HepG2 (cell line): ENCODE results near the gene ALOXE3. TPM values are rescaled to one million over a fixed set of nuclear protein-coding genes. Genes with fewer than 3 reads are reported as not detected.

ENCODE experiments used
- AGO2 ChIP-seq: fragments of 200-400 bp; formaldehyde crosslinking; optimal IDR thresholded peaks from 2 replicates; pipeline ENCODE3; 2017; ENCODE audit warnings: mild to moderate bottlenecking, low read depth, low read length, moderate library complexity
- ATF4 ChIP-seq, 2 experiments: fragments of 450-650 bp in 1 of 2; sonication (generic) in 1 of 2; formaldehyde crosslinking; IDR thresholded peaks; 2 replicates each; pipeline versions ENCODE4 v1.5.0 to v1.8.0; 2020 to 2022; ENCODE audit warnings: mild to moderate bottlenecking in 1 of 2, missing genetic modification reagents in 1 of 2
- BRCA1 ChIP-seq: sonication (generic); formaldehyde crosslinking; IDR thresholded peaks from 2 replicates; pipeline ENCODE4 v1.4.0; 2020; ENCODE audit warnings: missing genetic modification reagents
- FLYWCH1 ChIP-seq: sonication (generic); formaldehyde crosslinking; IDR thresholded peaks from 2 replicates; pipeline ENCODE4 v1.8.1; 2023; ENCODE audit warnings: mild to moderate bottlenecking, missing genetic modification reagents
- GABPA ChIP-seq, 2 experiments: IDR thresholded peaks; 2 replicates each; pipeline ENCODE4 v1.6.1; 2011 to 2016; ENCODE audit warnings: low read depth in 2 of 2, low read length in 1 of 2, missing biosample characterization in 1 of 2, missing genetic modification characterization in 1 of 2
- KLF16 ChIP-seq, 2 experiments: sonication (generic) in 1 of 2; formaldehyde crosslinking in 1 of 2; IDR thresholded peaks; 2 replicates each; pipeline versions ENCODE4 v1.6.1 to v1.8.0; 2016 to 2023; ENCODE audit warnings: missing genetic modification reagents in 2 of 2, missing compliant biosample characterization in 1 of 2
- MBNL3 ChIP-seq: fragments of 250-450 bp; sonication (Bioruptor Pico); conservative IDR thresholded peaks from 2 replicates; pipeline ENCODE4 v1.8.0; 2022; ENCODE audit warnings: mild to moderate bottlenecking, inconsistent platforms
- MTA1 ChIP-seq: sonication (generic); formaldehyde crosslinking; IDR thresholded peaks from 2 replicates; pipeline ENCODE4 v1.4.0; 2020; ENCODE audit warnings: missing genetic modification reagents, mild to moderate bottlenecking, borderline replicate concordance
- PITX1 ChIP-seq: sonication (generic); formaldehyde crosslinking; IDR thresholded peaks from 2 replicates; pipeline ENCODE4 v1.5.1; 2020; ENCODE audit warnings: mild to moderate bottlenecking, missing genetic modification reagents
- SP4 ChIP-seq: sonication (generic); formaldehyde crosslinking; IDR thresholded peaks from 2 replicates; pipeline ENCODE4 v1.8.1; 2023; ENCODE audit warnings: mild to moderate bottlenecking, missing genetic modification reagents
- STAT6 ChIP-seq: sonication (generic); formaldehyde crosslinking; IDR thresholded peaks from 2 replicates; pipeline ENCODE4 v1.4.0; 2020; ENCODE audit warnings: missing genetic modification reagents, mild to moderate bottlenecking, borderline replicate concordance
- TCF12 ChIP-seq, 2 experiments: fragments of 450-650 bp in 1 of 2; sonication (generic) in 1 of 2; formaldehyde crosslinking in 1 of 2; IDR thresholded peaks; 2 replicates each; pipeline versions ENCODE4 v1.6.1 to v1.8.0; 2017 to 2022; ENCODE audit warnings: antibody characterized with exemption in 1 of 2, mild to moderate bottlenecking in 1 of 2, missing genetic modification reagents in 1 of 2, moderate library complexity in 1 of 2
- THAP11 ChIP-seq: IDR thresholded peaks from 2 replicates; pipeline ENCODE4 v1.6.1; 2016; ENCODE audit warnings: missing biosample characterization, missing genetic modification reagents
- ZBTB1 ChIP-seq: sonication (generic); formaldehyde crosslinking; IDR thresholded peaks from 2 replicates; pipeline ENCODE4 v1.4.0; 2020; ENCODE audit warnings: missing genetic modification reagents, borderline replicate concordance
- ZNF264 ChIP-seq: sonication (generic); formaldehyde crosslinking; IDR thresholded peaks from 2 replicates; pipeline ENCODE4 v1.4.0; 2020; ENCODE audit warnings: missing genetic modification reagents
- ZNF350 ChIP-seq: sonication (generic); formaldehyde crosslinking; IDR thresholded peaks from 2 replicates; pipeline ENCODE4 v1.4.0; 2020; ENCODE audit warnings: mild to moderate bottlenecking, low read depth, missing genetic modification reagents, borderline replicate concordance
- ZNF44 ChIP-seq: sonication (generic); formaldehyde crosslinking; IDR thresholded peaks from 2 replicates; pipeline ENCODE4 v1.5.1; 2020; ENCODE audit warnings: mild to moderate bottlenecking, missing genetic modification reagents
- ZNF468 ChIP-seq: sonication (generic); formaldehyde crosslinking; IDR thresholded peaks from 2 replicates; pipeline ENCODE4 v1.8.0; 2022; ENCODE audit warnings: mild to moderate bottlenecking, moderate library complexity, missing genetic modification reagents
- ZNF644 ChIP-seq: IDR thresholded peaks from 2 replicates; pipeline ENCODE4 v1.6.1; 2016; ENCODE audit warnings: low read depth
- ZNF660 ChIP-seq: sonication (generic); formaldehyde crosslinking; IDR thresholded peaks from 2 replicates; pipeline ENCODE4 v1.5.1; 2020; ENCODE audit warnings: mild to moderate bottlenecking, low read depth, missing genetic modification reagents, borderline replicate concordance
- ZSCAN31 ChIP-seq: sonication (generic); formaldehyde crosslinking; IDR thresholded peaks from 2 replicates; pipeline ENCODE4 v1.5.0; 2020; ENCODE audit warnings: low read depth, mild to moderate bottlenecking, missing genetic modification reagents
- polyA plus RNA-seq, 8 experiments: library from polyadenylated mRNA; depleted of rRNA in 3 of 8; stranded (reverse) in 7 of 8; unstranded in 1 of 8; fragments of >200 nt; fragmentation: Illumina TruSeq in 4 of 8; extraction: Trizol in 4 of 8; gene quantifications; 2 replicates each; pipeline versions ENCODE4 v1.2.1 to v1.2.3, GENCODE V29; 2011 to 2016; ENCODE audit warnings: low read depth in 4 of 8, missing spikeins in 1 of 8, mixed read lengths in 1 of 8; ENCODE audit not compliant: insufficient read depth in 1 of 8
- total RNA-seq, 5 experiments: library from RNA; depleted of rRNA; stranded (reverse); fragments of >200 nt; fragmentation: Illumina TruSeq; extraction: Trizol; gene quantifications; 2 replicates each; pipeline ENCODE4 v1.2.3, GENCODE V29; 2016; ENCODE audit warnings: low read depth in 1 of 5
- TF ChIP-seq, protein P1 (sequence below): sonication (generic); formaldehyde crosslinking; IDR thresholded peaks from 2 replicates; pipeline ENCODE4 v1.4.0; 2020; ENCODE audit warnings: mild to moderate bottlenecking, low read depth, missing genetic modification reagents

Gene ALOXE3
- total and polyA plus RNA-seq, 2 of the 13 experiments (the other 11 are each of a cell fraction or from before 2014, with no cell fraction given) = 0.07 TPM; not detected in 1

- no peak for TF ChIP-seq ZNF468
- TF ChIP-seq STAT6 (CRISPR knock-in tag) = no peak
- 0 out of 2 replicates have a peak, but pooled peaks have one; percentile 54 for TF ChIP-seq FLYWCH1 (CRISPR knock-in tag)
- TF ChIP-seq ZNF644 (CRISPR knock-in tag) = 0 out of 2 replicates have a peak, but pooled peaks have one; percentile 7
- 0 out of 2 replicates have a peak, but pooled peaks have one; percentile 15 for TF ChIP-seq ZNF350 (CRISPR knock-in tag)
- 0 out of 2 replicates have a peak, but pooled peaks have one; percentile 18 for TF ChIP-seq MTA1 (CRISPR knock-in tag)
- TF ChIP-seq GABPA (IDR thresholded peaks at IDR 0.05; ENCODE audit: low read depth, low read length) = peak; percentile 29; the same call in 1 of the 2 replicates
- peak; percentile 75 for TF ChIP-seq GABPA (CRISPR knock-in tag; IDR thresholded peaks at IDR 0.05; ENCODE audit: low read depth)
- TF ChIP-seq SP4 (CRISPR knock-in tag) = peak; percentile 51; the same call in 1 of the 2 replicates
- TF ChIP-seq ZSCAN31 = peak; percentile 61
- TF ChIP-seq ZNF264 (CRISPR knock-in tag) = peak; percentile 83
- TF ChIP-seq TCF12 (IDR thresholded peaks at IDR 0.05) = no peak
- TF ChIP-seq TCF12 (CRISPR knock-in tag; IDR thresholded peaks at IDR 0.05) = 0 out of 2 replicates have a peak, but pooled peaks have one; percentile 22
- peak in 1 of 2 experiments; percentile 48; a peak in 1 of 4 replicates for TF ChIP-seq ATF4 (CRISPR knock-in tag; IDR thresholded peaks at IDR 0.05)
- TF ChIP-seq ZNF660 = no peak
- 0 out of 4 replicates have a peak, but pooled peaks of 1 of the 2 experiments have one; percentile 33 for TF ChIP-seq KLF16 (CRISPR knock-in tag; IDR thresholded peaks at IDR 0.05)
- no peak for TF ChIP-seq ZNF44 (CRISPR knock-in tag)
- no peak for TF ChIP-seq MBNL3 (CRISPR knock-in tag)
- no peak for TF ChIP-seq ZBTB1
- TF ChIP-seq AGO2 = no peak
- TF ChIP-seq BRCA1 (CRISPR knock-in tag) = no peak
- TF ChIP-seq PITX1 = peak; percentile 29; the same call in 1 of the 2 replicates
- TF ChIP-seq THAP11 (CRISPR knock-in tag) = 0 out of 2 replicates have a peak, but pooled peaks have one; percentile 33
- TF ChIP-seq, protein P1, sequence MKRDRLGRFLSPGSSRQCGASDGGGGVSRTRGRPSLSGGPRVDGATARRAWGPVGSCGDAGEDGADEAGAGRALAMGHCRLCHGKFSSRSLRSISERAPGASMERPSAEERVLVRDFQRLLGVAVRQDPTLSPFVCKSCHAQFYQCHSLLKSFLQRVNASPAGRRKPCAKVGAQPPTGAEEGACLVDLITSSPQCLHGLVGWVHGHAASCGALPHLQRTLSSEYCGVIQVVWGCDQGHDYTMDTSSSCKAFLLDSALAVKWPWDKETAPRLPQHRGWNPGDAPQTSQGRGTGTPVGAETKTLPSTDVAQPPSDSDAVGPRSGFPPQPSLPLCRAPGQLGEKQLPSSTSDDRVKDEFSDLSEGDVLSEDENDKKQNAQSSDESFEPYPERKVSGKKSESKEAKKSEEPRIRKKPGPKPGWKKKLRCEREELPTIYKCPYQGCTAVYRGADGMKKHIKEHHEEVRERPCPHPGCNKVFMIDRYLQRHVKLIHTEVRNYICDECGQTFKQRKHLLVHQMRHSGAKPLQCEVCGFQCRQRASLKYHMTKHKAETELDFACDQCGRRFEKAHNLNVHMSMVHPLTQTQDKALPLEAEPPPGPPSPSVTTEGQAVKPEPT (CRISPR knock-in tag) = 0 out of 2 replicates have a peak, but pooled peaks have one; percentile 42
These were observed 38.8 kb downstream of the ALOXE3 start (continued) for GRCh38 chr17:8079291-8080207.
